ENCODE measurements around the gene PRAMEF1.

PRAMEF1 gene

GRCh38 chr1:12764016-12764415 is 27.2 kb upstream of the PRAMEF1 start:
- Histone ChIP-seq H3K27me3 (ENCODE audit: control insufficient read depth, low read length) (peaks cover 5% of the 10 kb centered on the region; the same call in 1 of the 2 replicates), H3K9me2 (replicated peaks; ENCODE audit: control insufficient read depth, low read length) (no peaks in the 10 kb centered on the region), H3K4me2 (ENCODE audit: low read length) (no peak overlapping the region), H3K27ac (ENCODE audit: low read depth, low read length) (no peak overlapping the region), H3K4me3 (ENCODE audit: low read length) (no peak overlapping the region), H3K4me1 (ENCODE audit: control insufficient read depth, low read length) (no peaks in the 10 kb centered on the region), H3F3A (ENCODE audit: control insufficient read depth, insufficient read depth) (no peaks in the 10 kb centered on the region), H3K9me3 (ENCODE audit: control insufficient read depth, insufficient read depth, low read length) (no peaks in the 10 kb centered on the region), H3K79me2 (ENCODE audit: control insufficient read depth, low read length) (no peaks in the 10 kb centered on the region), H4K20me1 (ENCODE audit: control insufficient read depth, insufficient read depth, low read depth, low read length) (no peaks in the 10 kb centered on the region), H3K36me3 (ENCODE audit: control insufficient read depth, low read length) (no peaks in the 10 kb centered on the region)
- no peak for TF ChIP-seq CTCF (IDR thresholded peaks at IDR 0.05; ENCODE audit: low read depth, low read length, poor library complexity, severe bottlenecking)
- no peak for TF ChIP-seq EZH2phosphoT487 (IDR thresholded peaks at IDR 0.05; ENCODE audit: borderline replicate concordance, low read length)

DNA sequence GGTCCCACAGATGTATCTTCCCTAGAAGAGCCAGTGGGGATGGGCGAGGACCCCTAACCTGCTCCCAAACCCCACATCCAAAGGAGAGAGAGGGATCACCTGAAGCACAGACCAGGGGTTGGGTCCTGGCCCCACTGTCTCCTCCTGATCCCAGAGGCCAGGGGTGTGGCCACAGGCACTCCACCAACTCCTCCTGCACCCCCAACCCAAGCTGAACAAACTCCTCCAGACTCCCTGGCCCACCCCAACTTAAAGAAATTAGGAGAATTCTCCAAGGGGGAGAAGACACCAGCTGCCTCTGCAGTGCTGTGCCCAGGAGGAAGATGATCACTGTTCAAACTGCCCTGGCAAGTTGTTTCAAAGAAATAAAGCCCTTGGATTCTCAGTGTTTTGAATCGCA is 22.2 kb upstream of the PRAMEF1 start:
- Histone ChIP-seq H3K36me3 (ENCODE audit: control insufficient read depth, low read length) (no peaks in the 10 kb centered on the region), H3K4me3 (ENCODE audit: low read length) (no peak overlapping the region), H3K27me3 (ENCODE audit: control insufficient read depth, low read length) (peaks cover 9% of the 10 kb centered on the region)

DNA sequence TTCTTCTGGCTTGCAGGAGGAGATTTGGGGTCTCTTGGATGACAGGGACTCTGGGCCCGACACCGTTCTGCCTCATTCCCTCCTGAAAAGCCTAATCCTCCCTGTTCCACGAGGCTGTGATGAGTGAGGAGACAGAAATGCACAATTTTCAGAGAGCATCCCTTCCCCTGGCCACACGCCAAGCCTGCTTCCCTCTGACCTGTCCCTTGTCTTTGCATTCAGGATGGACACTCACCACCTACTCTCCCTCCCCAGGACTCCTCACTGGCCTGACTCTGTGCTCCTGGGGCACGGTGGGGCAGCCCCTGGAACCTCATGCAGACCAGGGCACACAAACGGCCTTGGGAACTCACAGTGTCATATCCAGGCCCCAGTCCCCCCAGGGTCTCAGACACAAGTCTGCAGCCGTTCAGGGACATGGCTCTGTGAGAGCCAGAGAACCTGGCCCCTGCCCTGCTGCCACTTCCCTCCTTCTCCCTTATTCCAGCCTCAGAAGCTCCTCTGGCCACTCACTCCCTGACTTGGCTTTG is 21.2 kb upstream of the PRAMEF1 start:
- Histone ChIP-seq H3K79me2 (ENCODE audit: control insufficient read depth, low read length) (no peaks in the 10 kb centered on the region), H3K4me1 (ENCODE audit: control insufficient read depth, low read length) (no peaks in the 10 kb centered on the region), H4K20me1 (ENCODE audit: control insufficient read depth, insufficient read depth, low read depth, low read length) (no peaks in the 10 kb centered on the region), H3K36me3 (ENCODE audit: control insufficient read depth, low read length) (no peaks in the 10 kb centered on the region), H3K9me2 (replicated peaks; ENCODE audit: control insufficient read depth, low read length) (no peaks in the 10 kb centered on the region), H3K9me3 (ENCODE audit: control insufficient read depth, insufficient read depth, low read length) (no peaks in the 10 kb centered on the region), H3K4me2 (ENCODE audit: low read length) (no peak overlapping the region), H3F3A (ENCODE audit: control insufficient read depth, insufficient read depth) (no peaks in the 10 kb centered on the region), H3K4me3 (ENCODE audit: low read length) (no peak overlapping the region), H3K27ac (ENCODE audit: low read depth, low read length) (no peak overlapping the region), H3K27me3 (ENCODE audit: control insufficient read depth, low read length) (peaks cover 9% of the 10 kb centered on the region)
- TF ChIP-seq EZH2phosphoT487 (IDR thresholded peaks at IDR 0.05; ENCODE audit: borderline replicate concordance, low read length) (no peak), CTCF (IDR thresholded peaks at IDR 0.05; ENCODE audit: low read depth, low read length, poor library complexity, severe bottlenecking) (no peak)

More for the DNA sequence above, 22.2 kb upstream of the PRAMEF1 start:
- Histone ChIP-seq H3K27ac (ENCODE audit: low read depth, low read length) (no peak overlapping the region), H3F3A (ENCODE audit: control insufficient read depth, insufficient read depth) (no peaks in the 10 kb centered on the region), H3K9me2 (replicated peaks; ENCODE audit: control insufficient read depth, low read length) (no peaks in the 10 kb centered on the region), H3K9me3 (ENCODE audit: control insufficient read depth, insufficient read depth, low read length) (no peaks in the 10 kb centered on the region), H3K4me1 (ENCODE audit: control insufficient read depth, low read length) (no peaks in the 10 kb centered on the region), H3K79me2 (ENCODE audit: control insufficient read depth, low read length) (no peaks in the 10 kb centered on the region), H3K4me2 (ENCODE audit: low read length) (no peak overlapping the region), H4K20me1 (ENCODE audit: control insufficient read depth, insufficient read depth, low read depth, low read length) (no peaks in the 10 kb centered on the region)
- TF ChIP-seq CTCF (IDR thresholded peaks at IDR 0.05; ENCODE audit: low read depth, low read length, poor library complexity, severe bottlenecking): no peak
